NCI-H2107 treated with DMSO at 0.1 percent for 48 hours (cell line): ENCODE data around the gene POLD3.

ENCODE experiments used
- DNase-seq: peaks from one replicate; lab custom pipeline; 2025; ENCODE audit not compliant: unreplicated experiment; lab: John Stamatoyannopoulos, UW

Gene POLD3

GRCh38 chr11:74686792-74687191 lies 94.4 kb downstream of the POLD3 start:
- DNase-seq, result no peak

GRCh38 chr11:74687237-74688023 lies 95.0 kb downstream of the POLD3 start:
- DNase-seq, result no peak

DNA sequence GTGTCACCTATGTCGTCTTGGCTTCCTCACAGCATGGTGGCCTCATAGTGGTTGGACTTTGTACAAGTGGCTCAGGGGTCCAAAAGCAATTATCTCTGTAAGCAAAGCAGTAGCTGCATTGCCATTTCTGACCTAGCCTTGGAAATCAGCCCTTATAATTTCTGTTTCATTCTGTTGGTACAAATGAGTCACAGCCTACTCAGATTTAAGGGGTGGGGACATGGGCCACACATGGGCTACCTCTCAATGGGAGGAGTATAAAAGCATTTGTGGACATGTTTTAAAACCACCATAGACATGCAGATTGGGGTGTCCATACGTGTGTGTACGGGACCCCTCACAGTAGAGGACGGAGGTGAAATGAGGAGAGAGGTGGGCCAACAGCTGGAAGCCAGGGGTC lies 97.3 kb downstream of the POLD3 start:
- no peak for DNase-seq

GRCh38 chr11:74691755-74692154 lies 99.4 kb downstream of the POLD3 start:
- no peak for DNase-seq
